HG02884 (cell line): Measurements from ENCODE around the gene IGLON5.

Source experiments
- ATAC-seq: cut with Tn5 transposase; IDR thresholded peaks from one replicate; pipeline ENCODE4 v1.9.1; 2021; ENCODE audit warnings: mild to moderate bottlenecking, moderate library complexity; ENCODE audit not compliant: unreplicated experiment

The IGLON5 gene

DNA sequence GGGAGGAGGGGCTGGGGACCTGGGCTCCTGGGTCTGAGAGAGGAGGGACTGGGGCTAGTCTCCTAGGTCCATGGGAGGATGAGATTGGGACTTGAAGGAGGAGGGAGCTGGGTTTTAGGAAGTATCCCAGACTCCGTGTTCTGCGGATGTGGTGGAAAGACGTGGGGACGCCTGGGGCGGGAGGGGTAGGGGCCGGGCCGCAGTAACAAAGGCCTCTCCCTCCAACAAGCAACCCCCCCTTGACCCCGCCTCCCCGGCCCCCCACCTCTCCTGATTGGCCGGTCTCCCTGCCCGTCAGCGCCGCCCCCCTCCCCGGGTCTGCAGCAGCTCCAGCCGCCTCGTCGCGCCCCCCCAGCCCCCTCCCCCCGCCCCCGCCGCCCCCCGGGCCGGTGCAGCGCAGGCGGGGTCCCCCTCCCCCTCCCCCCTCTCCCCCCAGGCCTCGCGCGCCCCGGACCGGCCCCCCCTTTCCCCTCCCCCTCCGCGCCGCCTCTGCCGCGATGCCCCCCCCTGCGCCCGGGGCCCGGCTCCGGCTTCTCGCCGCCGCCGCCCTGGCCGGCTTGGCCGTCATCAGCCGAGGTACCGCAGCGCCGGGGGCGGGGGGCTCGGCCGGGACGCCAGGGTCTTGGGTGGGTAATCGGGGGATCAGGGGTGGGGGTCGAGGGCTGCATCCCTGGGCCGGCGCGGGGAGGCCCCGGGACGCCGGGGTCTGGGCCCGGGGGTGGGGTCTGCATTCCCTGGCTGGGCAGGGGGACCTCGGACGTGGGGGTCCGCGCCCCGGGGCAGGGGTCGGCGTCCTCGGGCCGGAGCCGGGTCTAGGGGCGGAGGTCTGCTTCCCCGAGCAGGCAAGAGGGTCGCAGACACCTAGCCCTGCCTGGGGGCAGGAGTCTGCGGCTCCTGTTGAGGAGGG lies at the start of gene IGLON5:
Gene IGLON5, plus strand, starts transcription at position 294 of the 907 bp plus-strand sequence. Its CDS starts 204 bp downstream, at position 498.
- ATAC-seq = no peak

DNA sequence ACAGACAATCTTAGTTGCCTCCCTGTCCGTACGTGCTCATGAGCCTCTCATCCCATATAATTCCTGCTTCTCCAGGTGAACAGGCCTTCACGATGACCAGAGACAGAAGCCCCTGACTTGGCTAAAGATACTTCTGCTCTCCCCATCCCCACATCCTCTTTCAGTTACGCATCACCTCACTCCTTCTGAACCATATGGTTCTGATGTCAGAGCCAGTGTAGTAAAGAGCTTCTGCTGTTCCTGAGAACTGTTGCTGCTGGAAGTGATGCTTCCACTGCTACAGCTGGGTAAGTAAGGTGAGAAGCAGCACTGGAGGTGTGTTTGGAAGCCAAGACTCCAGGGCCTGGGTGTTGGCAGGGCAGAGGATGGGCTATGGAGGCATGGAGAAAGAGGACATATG lies 47.6 kb upstream of the IGLON5 start:
- no peak for ATAC-seq

DNA sequence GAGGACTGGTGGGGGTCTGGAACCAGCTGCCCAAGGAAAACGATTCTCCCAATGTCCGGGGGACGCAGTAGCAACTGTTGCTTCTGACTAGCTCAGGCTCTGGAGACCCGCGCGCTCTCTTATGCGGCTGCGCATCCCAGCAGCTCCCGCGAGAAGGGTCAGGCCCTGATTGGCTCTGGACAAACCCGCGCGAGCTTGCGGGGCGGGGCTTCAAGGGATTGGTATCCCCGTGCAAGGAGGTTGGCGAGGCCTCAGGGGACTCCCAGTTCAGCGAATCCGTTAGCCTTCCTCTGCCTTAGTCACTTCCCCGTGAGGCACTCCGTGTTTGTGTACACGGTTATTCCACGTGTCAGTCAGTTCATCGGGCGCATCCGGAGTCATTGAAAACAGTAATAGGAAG lies 40.4 kb upstream of the IGLON5 start:
- no peak for ATAC-seq

DNA sequence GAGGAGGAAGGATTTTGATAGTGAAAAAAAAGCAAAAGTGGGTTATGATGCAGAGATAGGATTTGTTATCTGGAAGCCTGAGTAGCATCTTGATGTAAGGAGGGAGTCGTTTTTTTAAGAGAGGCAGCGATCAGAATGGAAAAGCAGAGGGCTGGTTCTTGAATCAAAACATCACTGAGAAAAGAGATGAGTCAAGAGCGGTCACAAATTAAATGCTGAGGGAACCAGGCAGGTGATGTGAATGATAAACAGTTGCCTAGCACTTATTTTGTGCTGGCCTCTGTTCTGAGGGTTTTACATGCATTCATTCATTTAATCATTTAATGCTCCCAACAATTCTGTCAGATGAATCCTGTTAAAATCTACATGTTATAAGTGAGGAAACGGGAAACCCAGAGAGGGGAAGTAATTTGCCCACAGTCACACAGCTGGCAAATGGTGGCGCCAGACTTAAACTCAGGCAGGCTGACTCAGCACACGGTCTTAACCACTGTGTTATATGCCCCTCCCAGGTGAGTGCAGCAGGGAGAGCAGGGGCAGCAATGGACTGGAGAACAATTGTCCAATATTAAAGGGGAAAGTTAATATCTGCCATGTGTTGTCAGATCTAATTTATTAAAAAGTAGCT lies 39.1 kb upstream of the IGLON5 start:
- no peak for ATAC-seq

DNA sequence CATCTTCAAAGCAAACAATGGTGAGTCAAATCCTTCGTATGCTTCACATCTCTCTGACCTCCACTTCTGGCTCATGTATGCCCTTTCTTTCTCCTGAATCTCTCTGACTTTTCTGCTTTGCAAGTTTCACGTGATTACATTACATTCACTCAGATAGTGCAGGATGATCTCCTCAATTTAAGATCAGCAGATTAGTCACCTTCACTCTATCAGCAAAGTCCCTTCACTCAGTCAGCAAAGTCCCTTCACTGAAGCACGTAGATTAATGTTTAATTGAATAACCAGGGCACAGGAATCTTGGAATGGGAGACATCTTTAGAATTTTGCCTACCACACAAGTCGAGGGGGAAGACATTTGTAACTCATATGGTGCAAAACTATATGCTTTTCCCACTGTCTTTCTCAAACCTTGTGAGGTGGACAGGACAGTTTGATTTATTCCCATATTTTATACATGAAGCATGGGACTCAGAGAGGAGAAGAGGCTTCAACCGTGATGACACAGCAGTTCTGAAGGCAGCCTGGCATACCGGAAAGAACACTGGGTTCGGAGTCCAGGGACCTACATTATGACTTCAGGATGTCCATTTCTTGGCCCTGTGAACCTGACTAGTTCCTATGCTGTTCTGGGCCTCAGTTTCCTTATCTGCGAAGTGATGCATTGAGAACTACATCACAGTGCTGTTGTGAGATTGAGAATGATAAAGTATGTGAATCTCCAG lies 37.2 kb upstream of the IGLON5 start:
- no peak for ATAC-seq

DNA sequence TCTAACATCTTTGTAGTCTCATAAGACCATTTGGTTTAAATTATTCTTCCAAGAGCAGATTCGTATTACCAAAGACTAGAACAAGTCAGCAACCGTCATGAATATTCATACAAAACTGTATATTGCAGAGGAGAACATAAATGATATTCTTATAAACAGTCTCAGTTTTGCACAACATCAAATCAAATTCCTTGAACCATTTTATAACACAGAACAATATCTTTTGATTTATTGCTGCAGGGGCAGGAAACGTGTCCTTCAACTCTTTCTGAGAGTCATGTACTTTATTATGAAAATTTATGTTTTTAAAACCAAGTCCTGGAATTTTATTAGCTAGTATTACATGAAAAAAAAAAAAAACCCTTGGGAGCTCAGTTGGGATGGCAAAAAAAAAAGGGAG lies 34.3 kb upstream of the IGLON5 start:
- ATAC-seq = no peak

DNA sequence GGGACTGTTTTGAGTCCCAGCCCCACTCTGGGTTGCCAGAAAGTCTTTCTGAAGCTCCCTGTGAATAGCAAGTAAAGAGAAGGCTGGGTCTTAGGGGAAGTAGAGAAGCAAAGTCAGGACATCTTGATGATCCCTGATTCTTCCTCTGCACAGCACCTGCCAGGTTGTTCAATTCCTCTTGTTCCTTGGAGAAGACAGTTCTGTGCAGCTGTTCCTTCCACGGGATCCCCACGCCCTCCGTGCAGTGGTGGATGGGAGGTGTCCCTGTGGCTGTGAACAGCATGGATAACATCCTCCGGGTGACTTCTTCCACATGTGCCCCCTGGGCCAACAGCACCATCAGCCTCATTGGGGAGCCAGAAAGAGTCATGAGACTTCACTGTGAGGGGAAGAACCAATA lies 29.1 kb upstream of the IGLON5 start:
- no peak for ATAC-seq

DNA sequence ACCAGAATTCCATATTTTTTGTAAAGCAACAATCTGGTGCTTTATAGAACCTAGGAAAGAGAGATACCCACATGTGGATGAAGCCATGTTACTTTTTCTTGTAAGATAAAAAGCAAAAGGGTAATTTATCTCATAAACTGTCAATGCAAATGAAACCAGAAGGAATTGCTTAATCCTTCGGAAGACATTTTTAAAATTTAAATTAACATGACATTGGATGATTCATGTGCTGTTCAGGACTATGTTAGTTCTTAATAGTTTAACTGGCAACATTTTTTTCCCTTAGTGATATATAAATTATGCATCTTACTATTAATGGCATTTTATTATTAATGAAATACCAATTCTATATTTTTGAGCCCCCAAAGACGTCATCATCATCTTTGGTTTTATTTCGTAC lies 25.8 kb upstream of the IGLON5 start:
- no peak for ATAC-seq

DNA sequence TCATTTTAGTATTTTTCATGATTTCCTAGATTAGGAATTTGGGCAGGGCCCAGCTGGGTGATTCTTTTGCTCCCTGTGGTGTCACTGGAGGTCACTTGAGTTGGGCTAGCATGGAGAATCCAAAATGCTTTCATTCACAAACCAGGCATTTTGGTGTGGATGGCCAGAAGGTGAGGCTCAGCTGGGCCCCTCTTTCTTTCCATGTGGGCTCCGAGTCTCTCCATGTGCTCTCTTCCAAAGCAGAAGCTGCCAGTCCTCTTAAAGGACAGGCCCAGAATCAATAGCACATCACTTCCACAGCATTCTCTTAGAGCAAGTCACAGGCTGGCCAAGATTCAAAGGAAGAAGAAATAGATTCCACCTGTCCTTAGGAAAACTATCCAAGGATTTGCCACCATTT lies 21.8 kb upstream of the IGLON5 start:
- ATAC-seq = no peak

DNA sequence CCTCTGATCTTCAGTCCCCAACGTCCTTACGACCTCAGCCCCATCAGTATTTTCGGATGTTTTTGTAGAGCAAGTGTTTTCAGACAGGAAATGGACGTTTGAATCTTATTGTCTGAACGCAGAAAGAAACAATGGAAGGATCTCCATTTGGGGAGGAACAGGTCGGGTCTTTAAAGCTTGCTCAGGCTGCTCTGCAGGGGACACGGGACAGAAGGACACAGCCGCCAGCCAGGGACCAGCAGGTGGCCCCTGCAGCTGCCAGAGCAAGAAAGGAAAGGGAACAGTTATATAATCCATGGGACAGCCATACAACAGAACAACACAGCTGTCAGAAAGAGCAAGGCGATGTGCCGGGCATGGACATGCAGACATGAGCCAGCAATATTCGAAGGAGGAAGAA lies 18.5 kb upstream of the IGLON5 start:
- ATAC-seq = no peak

DNA sequence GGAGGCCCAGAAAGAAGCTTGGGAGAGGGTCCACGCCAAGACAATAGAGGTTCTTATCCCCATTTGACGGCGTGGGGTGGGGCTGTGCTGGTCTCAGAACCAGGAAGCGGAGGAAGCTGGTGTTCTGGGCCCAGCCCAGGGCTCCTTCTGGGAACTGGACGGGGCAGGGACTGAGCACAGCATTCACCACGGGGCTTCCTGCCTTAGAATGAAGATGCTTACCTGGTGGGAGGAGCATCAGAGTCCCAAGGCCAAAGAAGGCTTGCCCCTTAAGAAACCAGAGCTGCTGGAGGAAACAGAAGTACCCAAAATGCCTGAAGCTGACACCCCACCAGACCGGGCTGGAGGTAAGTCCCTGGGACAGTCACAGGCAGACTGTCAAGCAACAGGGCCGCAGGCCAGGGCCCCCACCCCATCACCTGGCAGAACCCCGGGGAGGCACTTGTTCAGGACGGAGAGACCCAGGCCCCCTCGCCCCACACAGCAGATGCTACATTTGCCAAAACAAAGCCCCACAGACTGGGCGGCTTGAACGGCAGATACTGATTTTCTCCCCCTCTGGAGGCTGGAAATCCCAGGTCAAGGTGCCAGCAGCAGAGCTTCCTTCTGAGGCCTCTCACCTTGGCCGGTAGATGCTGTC lies 17.8 kb upstream of the IGLON5 start:
- ATAC-seq = no peak

DNA sequence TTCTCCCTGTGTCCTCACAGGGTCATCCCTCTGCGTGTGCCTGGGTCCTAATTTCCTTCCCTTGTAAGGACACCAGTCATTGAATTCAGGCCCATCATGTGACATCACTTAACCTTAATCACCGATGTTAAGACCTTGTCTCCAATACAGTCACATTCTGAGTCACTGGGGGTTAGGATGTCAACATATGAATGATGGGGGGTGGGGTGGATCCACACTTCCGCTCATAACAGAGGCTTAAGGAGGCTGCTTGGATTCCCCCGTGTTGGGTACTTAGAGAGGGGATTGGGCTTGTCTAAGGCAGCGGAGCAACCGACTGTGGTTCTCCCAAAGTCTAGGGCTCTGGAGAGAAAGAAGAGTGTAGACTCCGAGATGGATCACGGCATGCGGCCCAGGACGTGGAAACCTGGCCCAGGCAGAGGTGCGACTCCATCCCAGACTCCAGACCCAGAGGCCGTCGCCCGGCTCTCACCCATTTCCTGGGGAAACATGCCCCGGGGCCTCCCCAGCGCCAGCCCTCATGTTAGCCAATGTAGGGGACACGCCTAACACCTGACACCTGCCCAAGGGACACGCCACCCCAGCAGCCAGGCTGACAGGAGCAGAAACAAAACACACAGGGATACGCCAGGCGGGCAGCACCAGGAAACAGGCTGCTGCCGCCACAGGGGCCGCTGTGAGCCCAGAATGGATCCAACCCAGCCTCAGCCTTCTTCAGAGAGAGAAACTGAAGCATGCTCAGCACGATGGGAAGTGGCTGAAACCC lies 17.1 kb upstream of the IGLON5 start:
- no peak for ATAC-seq

DNA sequence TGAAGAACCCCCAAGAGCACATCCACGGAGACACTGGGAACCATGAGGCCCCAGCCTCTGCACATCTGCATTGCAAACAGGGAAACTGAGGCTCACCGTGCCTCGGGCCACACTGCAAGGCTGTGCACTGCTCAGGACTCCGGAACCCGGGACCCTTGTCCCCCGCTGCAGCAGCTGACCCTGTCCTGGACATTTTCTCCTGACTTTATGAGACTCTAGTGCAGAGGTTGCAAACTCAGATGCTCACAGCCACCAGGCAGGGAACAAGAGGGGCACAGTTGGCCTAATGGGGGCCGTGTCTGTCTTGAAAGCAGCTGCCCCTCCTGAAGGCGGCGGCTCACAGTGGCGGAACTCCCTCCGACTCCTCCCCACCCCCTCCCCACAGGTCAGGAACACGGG lies 16.5 kb upstream of the IGLON5 start:
- ATAC-seq = no peak

DNA sequence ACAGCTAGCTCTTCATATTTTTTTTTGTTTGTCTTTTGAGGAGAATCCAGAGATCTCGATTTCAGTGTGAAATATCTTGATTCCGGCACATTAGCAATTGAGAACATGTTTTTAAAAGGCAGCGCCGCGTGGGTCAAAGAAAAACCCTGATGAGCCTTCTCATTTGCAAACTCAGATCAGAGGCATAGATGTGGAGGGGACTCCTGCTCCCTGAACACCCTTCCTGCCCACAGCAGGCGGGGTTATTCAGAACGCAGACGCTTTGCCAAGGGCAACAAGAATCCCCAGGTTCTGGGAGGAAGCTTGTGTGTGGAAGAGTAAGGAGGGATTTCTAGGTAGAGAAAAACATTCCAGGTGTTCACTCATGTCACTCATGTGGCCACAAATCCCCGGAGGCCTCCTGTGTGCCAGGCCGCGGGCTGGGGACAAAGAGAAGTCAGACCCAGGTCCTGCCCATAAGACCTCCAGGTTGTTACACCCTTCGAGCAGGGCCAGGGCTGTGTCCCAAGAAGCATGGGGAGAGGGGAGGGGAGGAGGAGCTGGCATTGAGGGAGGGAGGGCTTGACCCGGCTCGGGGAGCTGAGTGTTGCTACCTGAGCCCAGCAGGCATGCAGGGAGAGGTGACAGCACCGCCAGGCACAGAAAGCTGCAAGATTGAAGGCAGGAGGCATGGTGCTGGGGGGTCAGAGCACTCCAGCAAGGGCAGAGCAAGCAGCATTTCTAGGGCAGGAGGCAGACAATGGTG lies 15.9 kb upstream of the IGLON5 start:
- ATAC-seq = no peak

DNA sequence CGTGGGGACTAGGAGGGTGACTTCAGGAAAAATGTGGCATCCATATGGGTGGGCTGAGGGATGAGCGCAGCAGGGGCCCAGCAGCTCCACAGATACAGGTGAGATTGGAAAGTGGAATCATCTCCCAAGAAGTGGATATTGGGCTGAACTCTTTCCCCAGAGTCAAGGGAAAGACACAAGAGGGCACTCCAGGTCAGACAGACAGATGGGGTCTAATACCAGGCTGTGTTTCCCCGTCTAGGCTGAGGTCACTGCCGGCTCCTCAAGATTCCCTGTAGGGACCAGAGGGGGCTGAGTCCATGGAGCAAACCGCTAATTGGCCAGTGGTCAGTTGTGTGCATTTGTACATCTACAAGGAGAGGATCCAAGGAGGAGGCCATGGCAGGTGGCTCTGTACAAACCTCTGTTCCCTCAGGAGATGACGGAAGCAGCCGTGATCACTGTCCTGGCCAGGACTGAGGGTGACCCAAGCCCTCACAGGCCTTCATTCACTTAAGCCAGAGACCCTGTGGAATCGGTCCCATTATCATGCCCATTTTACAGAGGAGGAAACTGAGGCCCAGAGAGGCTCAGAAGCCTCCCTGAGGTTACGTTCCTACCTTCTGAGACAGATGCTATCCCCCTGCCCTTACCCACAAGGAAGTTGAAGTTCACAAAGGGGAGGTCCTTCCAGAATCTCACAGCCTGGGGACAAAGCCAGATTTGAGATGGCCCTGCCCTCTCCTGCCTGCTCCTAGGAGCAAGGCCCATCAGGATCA lies 14.9 kb upstream of the IGLON5 start:
- ATAC-seq = no peak

DNA sequence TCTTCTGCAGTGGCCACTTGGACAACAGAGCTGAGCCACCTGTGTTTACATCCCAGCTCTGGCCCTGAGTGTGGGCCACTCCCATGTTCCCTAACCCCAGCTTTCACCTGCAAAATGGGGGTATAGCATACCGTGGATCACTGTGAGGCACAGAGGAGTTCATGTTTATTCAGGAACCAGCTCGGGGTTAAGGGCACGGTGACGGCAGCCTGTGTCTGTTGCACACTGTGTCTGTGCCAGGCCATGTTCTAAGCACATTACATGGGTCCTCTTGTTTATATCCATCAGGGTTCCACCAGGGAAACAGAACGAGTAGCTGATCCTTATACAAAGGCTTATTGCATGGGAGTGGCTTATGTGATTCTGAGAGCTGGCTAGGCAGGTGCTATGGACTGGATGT lies 14.0 kb upstream of the IGLON5 start:
- ATAC-seq = no peak

DNA sequence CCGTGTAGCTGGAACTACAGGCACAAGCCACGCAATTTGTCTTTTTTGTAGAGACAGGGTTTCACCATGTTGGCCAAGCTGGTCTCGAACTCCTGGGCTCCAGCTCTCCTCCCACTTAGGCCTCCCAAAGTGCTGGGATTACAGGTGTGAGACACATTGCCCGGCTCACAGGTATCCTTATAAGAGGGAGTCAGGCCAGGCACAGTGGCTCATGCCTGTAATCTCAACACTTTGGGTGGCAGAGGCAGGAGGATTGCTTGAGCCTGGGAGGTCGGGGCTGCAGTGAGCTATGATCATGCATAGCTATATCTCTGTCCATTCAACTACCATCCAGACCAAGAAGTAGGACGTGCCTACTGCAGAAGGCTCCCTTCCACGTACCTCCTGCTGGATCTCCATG lies 10.2 kb upstream of the IGLON5 start:
- no peak for ATAC-seq

DNA sequence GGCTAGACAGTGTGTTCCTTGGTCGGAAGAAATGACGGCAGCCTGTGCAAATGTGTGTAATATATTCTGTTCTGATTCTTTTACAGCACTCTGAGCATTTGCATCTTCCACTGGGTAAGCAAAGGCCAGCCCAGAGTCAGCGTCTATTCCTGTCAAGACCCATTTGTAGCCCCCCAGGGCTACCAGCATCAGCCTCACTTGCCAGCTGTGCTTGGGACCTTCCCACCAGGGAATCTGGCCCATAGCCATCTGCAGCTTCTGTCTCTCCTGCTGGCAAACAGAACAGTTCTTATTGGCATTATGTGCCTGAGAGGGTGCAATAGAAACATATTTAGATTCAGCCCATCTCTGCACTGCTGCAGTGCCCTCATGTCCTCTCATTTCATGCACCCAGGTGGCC lies 6.0 kb upstream of the IGLON5 start:
- ATAC-seq = no peak

DNA sequence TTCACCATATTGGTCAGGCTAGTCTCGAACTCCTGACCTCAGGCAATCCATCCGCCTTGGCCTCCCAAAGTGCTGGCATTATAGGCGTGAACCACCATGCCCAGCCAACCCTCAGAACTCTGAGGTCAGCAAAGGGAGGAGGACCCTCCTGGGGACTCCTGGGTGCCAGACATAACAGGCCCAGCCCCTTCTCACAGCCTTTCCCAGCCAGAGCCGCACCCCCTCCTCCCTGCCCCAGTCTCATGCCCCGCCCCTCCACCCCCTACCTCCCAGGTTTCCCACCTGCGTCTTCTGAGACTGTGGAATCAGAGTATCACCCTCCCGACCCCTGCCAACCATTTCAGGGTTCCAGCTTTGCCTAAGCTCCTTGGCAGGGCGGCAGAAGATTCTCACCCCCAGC lies 5.2 kb downstream of the IGLON5 start:
- no peak for ATAC-seq
